ENCODE measurements around the gene RGS6. TPM values are rescaled to one million over a fixed set of nuclear protein-coding genes. Genes with fewer than 3 reads are reported as not detected.

Gene RGS6
- total RNA-seq, 1 donor = not detected

DNA sequence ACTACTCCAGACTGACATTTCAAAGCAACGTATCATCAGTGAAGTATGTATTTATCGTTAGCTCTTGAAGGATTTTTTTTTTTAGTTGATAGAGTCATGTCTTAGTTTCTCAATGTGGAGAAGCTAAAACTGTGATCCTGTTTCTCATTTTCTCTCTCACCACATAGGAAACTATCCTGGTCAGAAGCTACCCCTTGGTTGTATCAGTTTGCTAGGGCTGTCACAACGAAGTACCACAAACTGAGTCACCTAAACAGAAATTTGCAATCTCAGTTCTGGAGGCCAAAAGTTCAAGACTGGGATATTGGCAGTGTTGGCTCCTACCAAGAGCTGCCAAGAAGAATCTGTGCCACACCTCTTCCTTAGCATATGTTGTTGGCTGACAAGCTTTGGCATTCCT lies 369.1 kb downstream of the RGS6 start:
- Histone ChIP-seq H3K9me3 (ENCODE audit: low read depth, low read length) (peaks cover 4% of the 10 kb centered on the region), H3K4me2 (ENCODE audit: insufficient read depth, low read length) (no peak overlapping the region), H2AFZ (ENCODE audit: low read length) (no peak overlapping the region), H4K20me1 (ENCODE audit: insufficient read depth, low read length) (no peaks in the 10 kb centered on the region), H3K4me3 (ENCODE audit: insufficient read depth, low read length) (no peak overlapping the region), H3K27me3 (ENCODE audit: insufficient read depth, low read length) (no peaks in the 10 kb centered on the region), H3K36me3 (ENCODE audit: insufficient read depth, low read length) (no peaks in the 10 kb centered on the region), H3K4me1 (ENCODE audit: insufficient read depth, low read length) (no peaks in the 10 kb centered on the region), H3K79me2 (ENCODE audit: insufficient read depth, low read length) (no peaks in the 10 kb centered on the region), H3K27ac (ENCODE audit: low read depth, low read length) (no peak overlapping the region)
- TF ChIP-seq CTCF (IDR thresholded peaks at IDR 0.05; ENCODE audit: extremely low read depth, low read depth, low read length) = no peak
- no peak for DNase-seq (ENCODE audit: insufficient read length, low spot score, missing footprints)

DNA sequence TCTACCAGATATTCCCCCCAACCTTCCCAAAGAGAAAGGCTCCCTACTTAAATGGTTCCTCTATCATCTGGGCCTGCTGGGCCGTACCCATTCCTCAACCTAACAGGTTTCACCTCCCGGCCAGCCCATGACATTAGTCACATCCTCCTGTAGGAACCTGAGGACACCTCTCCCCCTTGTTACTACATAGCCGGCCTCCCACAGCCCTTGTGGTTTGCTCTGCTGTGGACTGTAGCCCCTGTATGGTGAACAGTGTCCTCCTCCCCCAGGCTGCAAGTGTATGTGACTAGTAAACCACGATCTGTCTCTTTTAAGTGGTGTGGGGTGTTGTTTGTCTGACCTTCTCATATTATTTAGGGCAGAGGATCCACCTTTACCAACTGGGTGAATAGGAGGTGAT lies 371.7 kb downstream of the RGS6 start:
- H3K4me1 ChIP-seq (ENCODE audit: insufficient read depth, low read length) = no peaks in the 10 kb centered on the region
- H3K27me3 ChIP-seq (ENCODE audit: insufficient read depth, low read length) = no peaks in the 10 kb centered on the region
- TF ChIP-seq CTCF (IDR thresholded peaks at IDR 0.05; ENCODE audit: extremely low read depth, low read depth, low read length) = no peak
- H3K4me2 ChIP-seq (ENCODE audit: insufficient read depth, low read length) = no peak overlapping the region
- H4K20me1 ChIP-seq (ENCODE audit: insufficient read depth, low read length) = no peaks in the 10 kb centered on the region
- no peak overlapping the region for H2AFZ ChIP-seq (ENCODE audit: low read length)
- peaks cover 5% of the 10 kb centered on the region for H3K9me3 ChIP-seq (ENCODE audit: low read depth, low read length)
- H3K79me2 ChIP-seq (ENCODE audit: insufficient read depth, low read length) = no peaks in the 10 kb centered on the region
- H3K27ac ChIP-seq (ENCODE audit: low read depth, low read length) = no peak overlapping the region
- no peaks in the 10 kb centered on the region for H3K36me3 ChIP-seq (ENCODE audit: insufficient read depth, low read length)
- H3K4me3 ChIP-seq (ENCODE audit: insufficient read depth, low read length) = no peak overlapping the region
- DNase-seq (ENCODE audit: insufficient read length, low spot score, missing footprints) = no peak

DNA sequence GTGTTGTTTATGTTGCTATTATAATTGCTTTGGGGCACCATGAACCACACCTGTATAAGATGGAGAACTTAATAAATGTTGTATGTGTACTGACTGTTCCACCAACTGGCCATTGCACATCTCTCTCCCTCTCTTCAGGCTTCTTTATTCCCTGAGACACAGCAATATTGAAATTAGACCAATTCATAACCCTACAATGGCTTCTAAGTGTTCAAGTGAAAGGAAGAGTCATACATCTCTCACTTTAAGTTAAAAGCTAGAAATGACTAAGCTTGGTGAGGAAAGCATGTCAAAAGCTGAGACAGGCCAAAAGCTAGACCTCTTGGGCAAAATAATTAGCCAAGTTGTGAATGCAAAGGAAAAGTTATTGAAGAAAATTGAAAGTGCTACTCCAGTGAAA lies 373.3 kb downstream of the RGS6 start:
- Histone ChIP-seq H3K27me3 (ENCODE audit: insufficient read depth, low read length) (no peaks in the 10 kb centered on the region), H3K36me3 (ENCODE audit: insufficient read depth, low read length) (no peaks in the 10 kb centered on the region), H2AFZ (ENCODE audit: low read length) (no peak overlapping the region), H3K79me2 (ENCODE audit: insufficient read depth, low read length) (no peaks in the 10 kb centered on the region), H3K9me3 (ENCODE audit: low read depth, low read length) (peaks cover 5% of the 10 kb centered on the region), H3K27ac (ENCODE audit: low read depth, low read length) (no peak overlapping the region), H3K4me1 (ENCODE audit: insufficient read depth, low read length) (no peaks in the 10 kb centered on the region), H4K20me1 (ENCODE audit: insufficient read depth, low read length) (no peaks in the 10 kb centered on the region), H3K4me3 (ENCODE audit: insufficient read depth, low read length) (no peak overlapping the region), H3K4me2 (ENCODE audit: insufficient read depth, low read length) (no peak overlapping the region)
- TF ChIP-seq CTCF (IDR thresholded peaks at IDR 0.05; ENCODE audit: extremely low read depth, low read depth, low read length) = no peak
- no peak for DNase-seq (ENCODE audit: insufficient read length, low spot score, missing footprints)

DNA sequence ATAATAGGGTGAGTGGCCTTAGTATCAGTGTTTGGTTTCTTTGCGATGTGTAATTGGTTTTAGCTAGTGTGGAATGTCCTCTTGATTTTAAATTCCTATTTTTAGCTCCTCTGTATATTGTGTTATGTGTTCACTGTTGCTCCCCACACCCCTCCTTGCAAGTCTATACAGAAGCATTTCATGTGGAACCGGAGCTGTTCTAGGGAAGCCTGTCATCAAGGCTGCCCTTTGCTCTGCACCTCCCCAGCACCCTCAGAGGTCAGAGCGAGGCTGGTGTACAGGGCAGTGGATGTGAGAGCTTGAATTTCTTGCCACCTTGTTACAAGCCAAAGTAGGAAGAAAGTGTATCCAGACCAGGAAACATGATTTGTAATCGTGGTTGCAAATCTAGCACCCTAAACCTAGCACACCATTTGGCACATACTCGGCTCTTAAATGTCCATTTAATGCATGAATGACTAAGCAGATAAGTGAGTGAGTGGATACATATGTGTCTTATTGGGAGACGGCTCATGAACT lies 376.8 kb downstream of the RGS6 start:
- Histone ChIP-seq H3K9me3 (ENCODE audit: low read depth, low read length) (peaks cover 5% of the 10 kb centered on the region), H4K20me1 (ENCODE audit: insufficient read depth, low read length) (no peaks in the 10 kb centered on the region), H3K4me2 (ENCODE audit: insufficient read depth, low read length) (no peak overlapping the region), H3K27ac (ENCODE audit: low read depth, low read length) (no peak overlapping the region), H3K27me3 (ENCODE audit: insufficient read depth, low read length) (no peaks in the 10 kb centered on the region), H2AFZ (ENCODE audit: low read length) (no peak overlapping the region), H3K4me3 (ENCODE audit: insufficient read depth, low read length) (no peak overlapping the region), H3K36me3 (ENCODE audit: insufficient read depth, low read length) (no peaks in the 10 kb centered on the region), H3K4me1 (ENCODE audit: insufficient read depth, low read length) (no peaks in the 10 kb centered on the region), H3K79me2 (ENCODE audit: insufficient read depth, low read length) (no peaks in the 10 kb centered on the region)
- no peak for TF ChIP-seq CTCF (IDR thresholded peaks at IDR 0.05; ENCODE audit: extremely low read depth, low read depth, low read length)
- no peak for DNase-seq (ENCODE audit: insufficient read length, low spot score, missing footprints)

Measured in osteoblast (primary cell).